ENCODE data around the gene FHAD1. TPM values are rescaled to one million over a fixed set of nuclear protein-coding genes. Genes with fewer than 3 reads are reported as not detected.
"Not testable (repeated sequence)": the region's sequence is repeated elsewhere in the genome, so short reads cannot be mapped to it uniquely, and the experiment has no call there.

The FHAD1 gene
- total RNA-seq, 3 donors from 2014 or later (not counting 1 experiment from before 2014, with no cell fraction given) = 0.72 to 1.9 (median 1.7) TPM

DNA sequence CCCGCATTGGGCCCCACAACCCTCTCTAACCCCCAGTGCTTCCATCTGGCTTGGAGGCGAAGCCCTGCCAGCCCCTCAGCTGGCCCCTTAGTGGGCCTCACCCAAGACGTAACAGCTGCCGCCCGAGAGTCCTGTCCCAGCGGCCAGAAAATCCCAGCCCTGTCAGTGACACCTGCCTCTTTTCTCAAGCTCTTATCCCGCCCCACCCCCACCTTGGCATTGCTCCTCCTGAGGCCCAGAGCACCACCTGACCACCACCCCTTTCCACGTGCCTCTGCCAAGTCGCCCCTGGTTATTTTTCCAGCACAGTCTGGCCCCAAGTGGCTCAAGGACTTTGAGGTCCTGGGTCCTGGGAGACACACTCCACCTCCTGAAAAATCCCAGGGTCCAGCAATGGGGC, 185.3 kb downstream of the FHAD1 start:
- H3K4me1 Mint-ChIP-seq = peaks cover 37 to 61% of the 10 kb centered on the region in 2 donors
- H3K9me3 Mint-ChIP-seq = no peaks in the 10 kb centered on the region
- Histone ChIP-seq H3K27me3 (ENCODE audit: control insufficient read depth, insufficient read depth, low read length) (no peaks in the 10 kb centered on the region), H3K9me3 (ENCODE audit: control insufficient read depth, insufficient read depth, low read length) (no peaks in the 10 kb centered on the region), H3K36me3 (ENCODE audit: control insufficient read depth, insufficient read depth, low read length) (peaks cover 43% of the 10 kb centered on the region), H3K4me3 (ENCODE audit: low read length) (no peak overlapping the region), H3K27ac (ENCODE audit: low read length) (no peak overlapping the region), H3K4me1 (ENCODE audit: control insufficient read depth, insufficient read depth, low read length) (peaks cover 38% of the 10 kb centered on the region)
- 86% methylated on average over 9 of the region's 9 CpGs for WGBS (ENCODE audit: insufficient coverage)
- no peaks in the 10 kb centered on the region for H3K27me3 Mint-ChIP-seq (ENCODE audit: low read depth in 2 of 2)
- peaks cover 8% of the 10 kb centered on the region for H3K36me3 Mint-ChIP-seq
- TF ChIP-seq, protein P1, sequence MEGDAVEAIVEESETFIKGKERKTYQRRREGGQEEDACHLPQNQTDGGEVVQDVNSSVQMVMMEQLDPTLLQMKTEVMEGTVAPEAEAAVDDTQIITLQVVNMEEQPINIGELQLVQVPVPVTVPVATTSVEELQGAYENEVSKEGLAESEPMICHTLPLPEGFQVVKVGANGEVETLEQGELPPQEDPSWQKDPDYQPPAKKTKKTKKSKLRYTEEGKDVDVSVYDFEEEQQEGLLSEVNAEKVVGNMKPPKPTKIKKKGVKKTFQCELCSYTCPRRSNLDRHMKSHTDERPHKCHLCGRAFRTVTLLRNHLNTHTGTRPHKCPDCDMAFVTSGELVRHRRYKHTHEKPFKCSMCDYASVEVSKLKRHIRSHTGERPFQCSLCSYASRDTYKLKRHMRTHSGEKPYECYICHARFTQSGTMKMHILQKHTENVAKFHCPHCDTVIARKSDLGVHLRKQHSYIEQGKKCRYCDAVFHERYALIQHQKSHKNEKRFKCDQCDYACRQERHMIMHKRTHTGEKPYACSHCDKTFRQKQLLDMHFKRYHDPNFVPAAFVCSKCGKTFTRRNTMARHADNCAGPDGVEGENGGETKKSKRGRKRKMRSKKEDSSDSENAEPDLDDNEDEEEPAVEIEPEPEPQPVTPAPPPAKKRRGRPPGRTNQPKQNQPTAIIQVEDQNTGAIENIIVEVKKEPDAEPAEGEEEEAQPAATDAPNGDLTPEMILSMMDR (IDR thresholded peaks at IDR 0.05) = no peak
- intact Hi-C loops (cut with micrococcal nuclease) = no loop called here
- H3K27ac Mint-ChIP-seq = peak overlapping the region; percentile 88 to 93
- ATAC-seq (no peak), DNase-seq (peak in 1 of 2 donors; percentile 21)
- H3K4me3 Mint-ChIP-seq = peak overlapping the region; percentile 65

DNA sequence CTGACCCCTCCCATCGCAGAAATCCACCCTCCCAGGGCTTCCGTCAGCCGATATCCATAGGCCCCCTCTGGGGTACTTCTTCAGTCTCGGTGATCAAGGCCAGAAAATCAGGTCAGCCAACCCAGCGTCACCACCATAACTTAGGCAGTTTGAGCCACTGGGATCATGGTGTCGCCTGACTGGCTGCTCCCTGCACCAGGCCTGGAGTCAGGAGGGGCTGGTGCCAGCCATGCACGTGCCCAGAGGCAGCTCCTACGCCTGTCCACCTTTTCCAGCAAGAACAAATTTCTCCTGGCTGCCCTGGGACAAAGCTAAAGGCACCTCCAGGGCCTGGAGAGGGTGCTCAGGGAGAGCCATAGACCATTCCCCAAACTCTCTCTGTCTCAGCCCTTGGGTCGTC, 186.4 kb downstream of the FHAD1 start:
- H3K27ac Mint-ChIP-seq = peak overlapping the region; percentile 88 to 93

DNA sequence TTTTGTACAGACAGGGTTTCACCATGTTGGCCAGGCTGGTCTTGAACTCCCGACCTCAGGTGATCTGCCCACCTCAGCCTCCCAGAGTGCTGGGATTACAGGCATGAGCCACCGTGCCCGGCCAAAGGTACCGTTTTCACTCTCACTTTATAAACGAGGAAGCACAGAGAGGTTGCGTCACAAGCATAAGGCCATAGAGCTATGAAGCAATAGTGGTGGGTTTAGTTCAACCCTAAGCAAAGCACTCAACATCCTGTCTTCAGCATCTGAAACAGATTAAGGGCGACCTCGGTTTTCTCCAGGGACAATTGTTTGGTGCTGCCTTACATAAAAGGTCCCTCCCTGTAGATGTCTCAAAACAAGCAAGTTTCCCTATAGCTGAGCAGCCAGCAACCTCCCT, 187.7 kb downstream of the FHAD1 start:
- Histone ChIP-seq H3K36me3 (ENCODE audit: control insufficient read depth, insufficient read depth, low read length) (peaks cover 21% of the 10 kb centered on the region), H3K4me1 (ENCODE audit: control insufficient read depth, insufficient read depth, low read length) (peaks cover 26% of the 10 kb centered on the region)
- H3K27me3 ChIP-seq (ENCODE audit: control insufficient read depth, insufficient read depth, low read length); H3K9me3 Mint-ChIP-seq; intact Hi-C loops (cut with micrococcal nuclease); H3K36me3 Mint-ChIP-seq; H3K27ac ChIP-seq (ENCODE audit: low read length); H3K9me3 ChIP-seq (ENCODE audit: control insufficient read depth, insufficient read depth, low read length); H3K4me3 ChIP-seq (ENCODE audit: low read length); H3K27me3 Mint-ChIP-seq (ENCODE audit: low read depth in 2 of 2): not testable (repeated sequence)
- ATAC-seq = peak in 1 of 3 donors; percentile 15
- Mint-ChIP-seq H3K4me3 (peak overlapping the region; percentile 63), H3K27ac (peak overlapping the region; percentile 88 to 93), H3K4me1 (peaks cover 28 to 41% of the 10 kb centered on the region in 2 donors)
- DNase-seq = peak in 1 of 2 donors; percentile 31
- 34% methylated on average over 8 of the region's 8 CpGs for WGBS (ENCODE audit: insufficient coverage)

More for the DNA sequence above, 186.4 kb downstream of the FHAD1 start:
- 95% methylated on average over 8 of the region's 9 CpGs for WGBS (ENCODE audit: insufficient coverage)
- H3K4me1 Mint-ChIP-seq = peaks cover 31 to 51% of the 10 kb centered on the region in 2 donors
- H3K27me3 ChIP-seq (ENCODE audit: control insufficient read depth, insufficient read depth, low read length) = no peaks in the 10 kb centered on the region
- H3K4me1 ChIP-seq (ENCODE audit: control insufficient read depth, insufficient read depth, low read length) = peaks cover 35% of the 10 kb centered on the region
- H3K36me3 Mint-ChIP-seq = peaks cover 8% of the 10 kb centered on the region
- H3K27ac ChIP-seq (ENCODE audit: low read length) = no peak overlapping the region
- TF ChIP-seq, protein P1 (IDR thresholded peaks at IDR 0.05) = no peak
- peak overlapping the region; percentile 53 for H3K4me3 Mint-ChIP-seq
- peak in 1 of 3 donors; percentile 1 for ATAC-seq
- no peaks in the 10 kb centered on the region for H3K9me3 ChIP-seq (ENCODE audit: control insufficient read depth, insufficient read depth, low read length)
- H3K4me3 ChIP-seq (ENCODE audit: low read length) = no peak overlapping the region
- peak in 1 of 2 donors; percentile 16 for DNase-seq
- H3K9me3 Mint-ChIP-seq = no peaks in the 10 kb centered on the region
- intact Hi-C loops (cut with micrococcal nuclease) = no loop called here
- H3K27me3 Mint-ChIP-seq (ENCODE audit: low read depth in 2 of 2) = no peaks in the 10 kb centered on the region
- peaks cover 34% of the 10 kb centered on the region for H3K36me3 ChIP-seq (ENCODE audit: control insufficient read depth, insufficient read depth, low read length)

DNA sequence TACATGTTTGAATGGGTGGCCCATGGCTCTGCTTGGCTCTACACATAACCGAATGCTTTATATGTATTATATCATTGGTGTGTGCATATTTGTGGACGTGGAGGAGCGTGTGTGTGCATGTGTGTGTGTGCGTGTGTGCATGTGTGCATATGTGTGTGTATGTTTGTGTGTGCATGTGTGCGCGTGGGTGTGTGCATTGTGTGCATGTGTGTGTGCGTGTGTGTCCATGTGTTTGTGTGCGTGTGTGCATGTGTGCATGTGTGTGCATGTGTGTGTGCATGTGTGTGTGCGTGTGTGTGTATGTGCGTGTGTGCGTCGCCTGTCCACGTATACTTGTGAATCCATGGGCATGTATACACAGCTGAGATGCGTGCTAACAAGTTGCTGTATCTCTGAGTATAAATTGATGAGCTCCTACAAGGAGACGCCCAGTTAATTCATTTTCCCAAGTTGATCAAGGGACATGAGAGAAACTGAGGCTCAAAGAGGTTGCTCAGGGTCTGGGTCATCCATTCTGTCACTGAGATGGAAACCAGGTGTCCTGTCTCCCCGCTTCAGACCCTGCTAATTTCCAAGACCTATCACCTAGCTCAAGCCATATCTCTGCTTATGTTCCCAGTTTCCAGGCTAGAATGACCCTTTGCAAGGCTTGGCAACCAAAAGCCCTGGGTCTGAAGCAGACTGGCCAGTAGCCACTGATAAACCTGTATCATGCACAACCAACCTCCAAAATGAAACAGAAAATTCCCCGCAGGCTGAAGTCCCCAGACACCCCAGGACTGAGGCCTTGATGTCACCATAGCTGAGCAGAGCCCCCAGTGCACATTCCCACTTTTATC, 188.4 kb downstream of the FHAD1 start:
- peaks cover 24% of the 10 kb centered on the region for H3K4me1 ChIP-seq (ENCODE audit: control insufficient read depth, insufficient read depth, low read length)
- peaks cover 14% of the 10 kb centered on the region for H3K36me3 ChIP-seq (ENCODE audit: control insufficient read depth, insufficient read depth, low read length)
- Mint-ChIP-seq H3K27ac (peak overlapping the region; percentile 88 to 93), H3K4me3 (peak overlapping the region; percentile 63), H3K9me3 (no peaks in the 10 kb centered on the region), H3K4me1 (peaks cover 21 to 34% of the 10 kb centered on the region in 2 donors), H3K27me3 (ENCODE audit: low read depth in 2 of 2) (no peaks in the 10 kb centered on the region), H3K36me3 (no peaks in the 10 kb centered on the region)
- ATAC-seq = peak in 1 of 3 donors; percentile 8
- no peaks in the 10 kb centered on the region for H3K9me3 ChIP-seq (ENCODE audit: control insufficient read depth, insufficient read depth, low read length)
- WGBS (ENCODE audit: insufficient coverage) = 97% methylated on average over 17 of the region's 17 CpGs
- H3K4me3 ChIP-seq (ENCODE audit: low read length) = no peak overlapping the region
- H3K27me3 ChIP-seq (ENCODE audit: control insufficient read depth, insufficient read depth, low read length) = no peaks in the 10 kb centered on the region
- peak in 1 of 2 donors; percentile 27 for DNase-seq
- no peak overlapping the region for H3K27ac ChIP-seq (ENCODE audit: low read length)
- TF ChIP-seq, protein P1 (IDR thresholded peaks at IDR 0.05) = no peak
- intact Hi-C loops (cut with micrococcal nuclease) = no loop called here
